Lung (tissue), 12 donors: ENCODE results near the gene CELF5. TPM values are rescaled to one million over a fixed set of nuclear protein-coding genes. Genes with fewer than 3 reads are reported as not detected.
"Not testable (repeated sequence)": the region's sequence is repeated elsewhere in the genome, so short reads cannot be mapped to it uniquely, and the experiment has no call there.

Experiments
- ATAC-seq: fragments of 200-7000 bp; cut with Tn5 transposase; one replicate; pipeline ENCODE4 v1.9.1; 2020; ENCODE audit warnings: moderate number of reproducible peaks; ENCODE audit not compliant: insufficient read depth, low FRiP score
- DNase-seq, 3 donors: peaks; one replicate each; pipeline ENCODE4 v3.0.0-alpha.2; 2013 to 2017
- H3K27ac ChIP-seq, 2 donors: one replicate each; pipeline ENCODE4 v1.5.1; 2013; ENCODE audit warnings: mild to moderate bottlenecking in 2 of 2, moderate library complexity in 2 of 2, control low read depth in 1 of 2, inconsistent platforms in 1 of 2, low read depth in 1 of 2, low read length in 1 of 2
- H3K27me3 ChIP-seq, 3 donors: one replicate each; pipeline ENCODE4 v1.5.1; 2013; ENCODE audit warnings: low read length in 2 of 3; ENCODE audit not compliant: control insufficient read depth in 3 of 3, insufficient read depth in 3 of 3
- H3K36me3 ChIP-seq, 4 donors: one replicate each; pipeline ENCODE4 v1.5.1; 2013; ENCODE audit warnings: low read length in 4 of 4, mild to moderate bottlenecking in 1 of 4, moderate library complexity in 1 of 4; ENCODE audit not compliant: control insufficient read depth in 4 of 4, insufficient read depth in 4 of 4
- H3K4me1 ChIP-seq, 5 donors: one replicate each; pipeline ENCODE4 v1.5.1; 2013; ENCODE audit warnings: low read length in 5 of 5, mild to moderate bottlenecking in 2 of 5, moderate library complexity in 1 of 5; ENCODE audit not compliant: control insufficient read depth in 5 of 5, insufficient read depth in 5 of 5
- H3K4me3 ChIP-seq: one replicate; pipeline ENCODE4 v1.5.1; 2013; ENCODE audit warnings: mild to moderate bottlenecking, control low read depth, moderate library complexity
- H3K9ac ChIP-seq, 2 donors: one replicate each; pipeline ENCODE4 v1.5.1; 2013; ENCODE audit warnings: low read length in 2 of 2, control low read depth in 1 of 2; ENCODE audit not compliant: insufficient read depth in 1 of 2
- H3K9me3 ChIP-seq, 4 donors: one replicate each; pipeline ENCODE4 v1.5.1; 2013; ENCODE audit warnings: low read length in 3 of 4, mild to moderate bottlenecking in 1 of 4, moderate library complexity in 1 of 4; ENCODE audit not compliant: control insufficient read depth in 4 of 4, insufficient read depth in 3 of 4
- WGBS, 2 donors: extraction: QIAGEN DNeasy Blood & Tissue Kit; methylation state at CpG; one replicate each; pipeline ENCODE4 v1.1.7; 2013; 5-methylcytosine and 5-hydroxymethylcytosine counted together
- polyA plus RNA-seq, 2 donors: library from polyadenylated mRNA; stranded (reverse); fragments of 200-250 nt; gene quantifications; one replicate each; pipeline ENCODE4 v1.2.1, GENCODE V29; 2013
- total RNA-seq, 2 donors: library from RNA; depleted of rRNA in 1 of 2; stranded (reverse); fragments of >200 nt in 1 of 2; gene quantifications; one replicate each; pipeline ENCODE4 v1.2.1, GENCODE V29; 2014 to 2021
- TF ChIP-seq, protein P1 (sequence below): IDR thresholded peaks from 2 replicates; pipeline ENCODE4 v1.5.1; 2012; ENCODE audit warnings: mild to moderate bottlenecking; ENCODE audit errors: control extremely low read depth, extremely low read depth
- donor health status: control.
- donor health status: control.
- donor health status: Bipolar disorder and iron deficiency.
- donor health status: healthy.
- donor health status: DM: yes; HTN: yes; CAD: no.

Gene CELF5
- total and polyA plus RNA-seq, 4 donors, result 0.08 to 0.14 (median 0.12) TPM; not detected in 1

GRCh38 chr19:3201911-3202310 is 22.6 kb upstream of the CELF5 start:
- no peak overlapping the region for H3K4me3 ChIP-seq
- H3K4me1 ChIP-seq, result no peaks in the 10 kb centered on the region
- no peaks in the 10 kb centered on the region for H3K9me3 ChIP-seq
- 96% methylated on average over 14 of the region's 14 CpGs for WGBS, 2 donors
- ATAC-seq (no peak), DNase-seq (no peak)
- no peak overlapping the region for H3K9ac ChIP-seq
- H3K27ac ChIP-seq, result no peak overlapping the region
- TF ChIP-seq, protein P1, sequence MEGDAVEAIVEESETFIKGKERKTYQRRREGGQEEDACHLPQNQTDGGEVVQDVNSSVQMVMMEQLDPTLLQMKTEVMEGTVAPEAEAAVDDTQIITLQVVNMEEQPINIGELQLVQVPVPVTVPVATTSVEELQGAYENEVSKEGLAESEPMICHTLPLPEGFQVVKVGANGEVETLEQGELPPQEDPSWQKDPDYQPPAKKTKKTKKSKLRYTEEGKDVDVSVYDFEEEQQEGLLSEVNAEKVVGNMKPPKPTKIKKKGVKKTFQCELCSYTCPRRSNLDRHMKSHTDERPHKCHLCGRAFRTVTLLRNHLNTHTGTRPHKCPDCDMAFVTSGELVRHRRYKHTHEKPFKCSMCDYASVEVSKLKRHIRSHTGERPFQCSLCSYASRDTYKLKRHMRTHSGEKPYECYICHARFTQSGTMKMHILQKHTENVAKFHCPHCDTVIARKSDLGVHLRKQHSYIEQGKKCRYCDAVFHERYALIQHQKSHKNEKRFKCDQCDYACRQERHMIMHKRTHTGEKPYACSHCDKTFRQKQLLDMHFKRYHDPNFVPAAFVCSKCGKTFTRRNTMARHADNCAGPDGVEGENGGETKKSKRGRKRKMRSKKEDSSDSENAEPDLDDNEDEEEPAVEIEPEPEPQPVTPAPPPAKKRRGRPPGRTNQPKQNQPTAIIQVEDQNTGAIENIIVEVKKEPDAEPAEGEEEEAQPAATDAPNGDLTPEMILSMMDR, result no peak
- peaks cover 0 to 55% (median under 1%) of the 10 kb centered on the region in 4 donors for H3K36me3 ChIP-seq
- no peaks in the 10 kb centered on the region for H3K27me3 ChIP-seq

- H3K27me3 ChIP-seq, result no peaks in the 10 kb centered on the region
- peaks cover 0 to 57% (median 2%) of the 10 kb centered on the region in 4 donors for H3K36me3 ChIP-seq
- no peak overlapping the region for H3K4me3 ChIP-seq
- TF ChIP-seq, protein P1, result no peak
- no peak overlapping the region for H3K9ac ChIP-seq
- ATAC-seq, result no peak
- no peak for DNase-seq
- 91% methylated on average over 12 of the region's 12 CpGs for WGBS, 2 donors
- no peaks in the 10 kb centered on the region for H3K4me1 ChIP-seq
- H3K9me3 ChIP-seq, result no peaks in the 10 kb centered on the region
- H3K27ac ChIP-seq, result no peak overlapping the region
Measured at GRCh38 chr19:3202346-3202745, 22.1 kb upstream of the CELF5 start.

DNA sequence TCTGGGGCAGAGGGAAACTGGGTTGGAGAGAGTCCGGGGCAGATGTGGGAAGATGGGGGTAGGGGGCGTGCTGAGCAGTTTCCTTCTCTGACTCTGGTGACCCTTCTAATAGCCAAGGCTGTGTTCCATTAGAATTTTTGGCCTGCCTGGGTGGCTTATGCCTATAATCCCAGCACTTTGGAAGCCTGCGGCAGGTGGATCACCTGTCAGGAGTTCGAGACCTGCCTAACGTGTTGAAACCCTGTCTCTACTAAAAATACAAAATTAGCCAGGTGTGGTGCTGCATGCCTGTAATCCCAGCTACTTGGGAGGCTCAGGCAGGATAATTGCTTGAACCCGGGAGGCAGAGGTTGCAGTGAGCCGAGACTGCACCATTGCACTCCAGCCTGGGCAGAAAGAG is 21.6 kb upstream of the CELF5 start:
- 95 to 97% methylated on average over 7 of the region's 7 CpGs for WGBS, 2 donors
- H3K9ac ChIP-seq, H3K4me1 ChIP-seq, DNase-seq, H3K9me3 ChIP-seq, ATAC-seq, H3K27me3 ChIP-seq, H3K27ac ChIP-seq, H3K4me3 ChIP-seq: not testable (repeated sequence)
- H3K36me3 ChIP-seq, result peaks cover 0 to 60% (median 3%) of the 10 kb centered on the region in 4 donors

GRCh38 chr19:3203805-3204645 is 20.4 kb upstream of the CELF5 start:
- Histone ChIP-seq H3K9me3 (no peaks in the 10 kb centered on the region), H3K36me3 (peaks cover 0 to 64% (median 3%) of the 10 kb centered on the region in 4 donors), H3K27ac (no peak overlapping the region), H3K27me3 (no peaks in the 10 kb centered on the region), H3K4me3 (no peak overlapping the region), H3K9ac (no peak overlapping the region), H3K4me1 (no peaks in the 10 kb centered on the region)
- WGBS, 2 donors, result 96% methylated on average over 41 to 43 of the region's 43 CpGs
- ATAC-seq (no peak), DNase-seq (no peak)
- TF ChIP-seq, protein P1, result no peak
